Retina (tissue), 1 donor: ENCODE results near the gene ZNF550.
A peak's percentile ranks its signal among the peaks of the same experiment; 100 is the strongest.
"Not testable (repeated sequence)": the region's sequence is repeated elsewhere in the genome, so short reads cannot be mapped to it uniquely, and the experiment has no call there.

Source experiments
- DNase-seq: peaks from one replicate; pipeline ENCODE4 v3.0.0-alpha.2; 2016

Gene ZNF550

GRCh38 chr19:57527136-57527881 is 32.4 kb downstream of the ZNF550 start, which contains the start of gene ZNF549:
Gene ZNF549 (plus strand): TSS chr19:57527356. CDS start chr19:57527574, 218 bp downstream.
- DNase-seq, result peak; percentile 92

DNA sequence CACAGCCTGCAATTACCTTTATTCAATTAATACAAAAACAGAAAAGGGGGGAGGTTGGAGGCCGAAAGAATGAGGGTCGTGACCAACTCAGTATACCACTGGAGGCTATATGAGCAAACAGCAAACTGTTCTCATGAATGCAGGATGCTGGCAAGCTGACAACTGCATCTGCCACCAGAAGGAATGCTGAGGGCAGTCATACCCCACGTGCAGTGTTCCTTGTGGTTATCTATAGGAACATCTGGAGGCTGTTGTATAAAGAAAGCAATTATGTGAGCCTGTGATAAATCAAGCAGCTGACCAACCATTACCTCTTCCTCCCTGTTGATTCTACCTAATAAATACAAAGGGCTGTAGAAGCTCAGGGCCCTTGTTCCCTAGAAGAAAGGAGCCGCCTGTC is 41.6 kb downstream of the ZNF550 start:
- not testable (repeated sequence) for DNase-seq

DNA sequence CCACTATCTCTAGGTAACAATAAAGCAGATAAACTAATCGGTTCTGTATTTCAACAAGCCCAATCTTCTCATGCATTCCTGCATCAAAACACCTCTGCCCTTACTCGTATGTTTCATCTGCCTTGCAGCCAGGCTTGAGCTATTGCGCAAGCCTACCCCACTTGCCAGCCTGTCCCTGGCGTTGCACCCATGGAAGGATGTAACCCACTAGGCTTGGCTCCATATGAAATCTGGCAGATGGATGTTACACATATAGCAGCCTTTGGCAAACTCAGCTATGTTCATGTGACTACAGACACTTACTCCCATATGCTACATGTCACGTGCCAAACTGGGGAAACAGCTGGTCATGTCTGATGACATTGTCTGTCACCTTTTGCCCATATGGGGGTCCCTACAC is 44.4 kb downstream of the ZNF550 start:
- no peak for DNase-seq

- peak; percentile 15 for DNase-seq
Observed at GRCh38 chr19:57512845-57513244, 46.8 kb downstream of the ZNF550 start.

DNA sequence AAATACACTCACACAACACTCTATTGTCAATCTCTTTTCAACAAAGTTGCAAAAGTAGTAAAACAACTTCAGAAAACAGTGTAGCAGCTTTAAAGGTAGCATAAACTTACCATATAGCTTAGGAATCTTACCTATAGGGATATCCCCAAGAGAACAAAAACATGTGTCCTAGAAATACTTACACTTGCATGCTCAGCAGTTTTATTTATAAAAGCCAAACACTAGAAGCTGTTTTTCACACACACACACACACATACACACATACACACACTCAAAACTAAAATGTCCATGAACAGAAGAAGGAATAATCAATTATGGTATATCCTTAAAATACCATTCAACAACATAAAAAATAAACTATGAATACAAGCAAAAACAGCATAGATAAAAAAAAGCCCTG is 48.2 kb downstream of the ZNF550 start:
- DNase-seq, result no peak

GRCh38 chr19:57506163-57506562 is 53.5 kb downstream of the ZNF550 start:
- DNase-seq, result no peak

DNA sequence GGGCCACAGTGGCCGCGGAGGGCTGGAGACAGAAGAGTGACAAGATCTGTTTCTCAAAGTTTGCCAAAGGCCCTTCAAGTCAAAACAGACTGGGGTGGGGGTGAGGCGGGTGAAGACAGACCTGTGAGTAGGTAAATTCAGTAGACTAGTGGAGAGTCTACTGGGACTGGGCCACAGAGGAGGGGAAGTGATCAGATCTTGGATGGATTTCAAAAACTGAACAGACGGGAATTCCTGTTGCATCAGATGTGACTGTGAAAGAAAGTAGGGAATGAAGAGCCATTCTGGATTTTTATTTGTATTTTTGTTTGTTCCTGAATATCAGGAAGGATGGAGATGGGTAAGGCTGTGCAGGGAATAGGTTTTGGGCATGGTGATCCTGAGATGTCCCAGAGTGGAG is 59.3 kb downstream of the ZNF550 start:
- not testable (repeated sequence) for DNase-seq

DNA sequence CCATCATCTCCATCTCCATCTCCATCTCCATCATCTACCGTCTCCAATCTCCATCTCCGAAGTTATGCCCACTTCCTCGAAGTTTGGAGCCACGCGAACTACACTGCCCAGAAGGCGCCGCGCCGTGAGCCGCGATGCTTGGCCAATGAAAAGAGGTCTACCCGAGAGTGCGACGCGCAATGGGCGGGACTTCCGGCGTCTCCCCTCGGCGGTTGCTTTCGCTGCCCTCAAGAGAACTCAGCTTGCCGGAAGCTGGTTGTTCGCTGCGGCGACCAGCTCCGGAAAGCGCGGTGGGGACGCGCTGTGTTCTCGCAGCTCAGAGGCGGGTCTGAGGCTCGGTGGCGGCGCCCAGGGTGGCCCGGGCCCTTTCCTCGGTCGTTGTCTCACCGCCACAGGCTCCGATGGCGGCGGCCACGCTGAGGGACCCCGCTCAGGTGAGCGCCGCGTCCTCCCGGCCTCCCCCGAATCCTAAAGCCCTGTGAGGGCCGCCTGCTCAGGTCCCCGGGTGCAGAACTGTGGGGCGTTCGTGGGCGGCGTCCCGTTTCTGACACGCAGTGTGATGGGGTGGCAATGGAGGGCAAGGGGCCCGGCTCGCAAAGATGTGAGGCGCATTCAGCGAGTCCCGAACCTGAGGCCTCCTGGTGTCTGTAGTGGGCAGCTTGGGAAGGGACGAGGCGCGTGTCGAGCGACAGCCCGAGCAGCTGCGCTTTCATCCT is 59.8 kb downstream of the ZNF550 start, which contains the start of gene ZNF773:
TSS of gene ZNF773 (plus strand) at position 259 of the 716 bp plus-strand sequence. CDS start at position 402, 143 bp downstream.
- peak; percentile 94 for DNase-seq

GRCh38 chr19:57499332-57499679 is 60.4 kb downstream of the ZNF550 start:
- not testable (repeated sequence) for DNase-seq

DNA sequence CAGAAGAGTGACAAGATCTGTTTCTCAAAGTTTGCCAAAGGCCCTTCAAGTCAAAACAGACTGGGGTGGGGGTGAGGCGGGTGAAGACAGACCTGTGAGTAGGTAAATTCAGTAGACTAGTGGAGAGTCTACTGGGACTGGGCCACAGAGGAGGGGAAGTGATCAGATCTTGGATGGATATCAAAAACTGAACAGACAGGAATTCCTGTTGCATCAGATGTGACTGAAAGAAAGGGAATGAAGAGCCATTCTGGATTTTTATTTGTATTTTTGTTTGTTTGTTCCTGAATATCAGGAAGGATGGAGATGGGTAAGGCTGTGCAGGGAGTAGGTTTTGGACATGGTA is 71.4 kb downstream of the ZNF550 start:
- not testable (repeated sequence) for DNase-seq

DNA sequence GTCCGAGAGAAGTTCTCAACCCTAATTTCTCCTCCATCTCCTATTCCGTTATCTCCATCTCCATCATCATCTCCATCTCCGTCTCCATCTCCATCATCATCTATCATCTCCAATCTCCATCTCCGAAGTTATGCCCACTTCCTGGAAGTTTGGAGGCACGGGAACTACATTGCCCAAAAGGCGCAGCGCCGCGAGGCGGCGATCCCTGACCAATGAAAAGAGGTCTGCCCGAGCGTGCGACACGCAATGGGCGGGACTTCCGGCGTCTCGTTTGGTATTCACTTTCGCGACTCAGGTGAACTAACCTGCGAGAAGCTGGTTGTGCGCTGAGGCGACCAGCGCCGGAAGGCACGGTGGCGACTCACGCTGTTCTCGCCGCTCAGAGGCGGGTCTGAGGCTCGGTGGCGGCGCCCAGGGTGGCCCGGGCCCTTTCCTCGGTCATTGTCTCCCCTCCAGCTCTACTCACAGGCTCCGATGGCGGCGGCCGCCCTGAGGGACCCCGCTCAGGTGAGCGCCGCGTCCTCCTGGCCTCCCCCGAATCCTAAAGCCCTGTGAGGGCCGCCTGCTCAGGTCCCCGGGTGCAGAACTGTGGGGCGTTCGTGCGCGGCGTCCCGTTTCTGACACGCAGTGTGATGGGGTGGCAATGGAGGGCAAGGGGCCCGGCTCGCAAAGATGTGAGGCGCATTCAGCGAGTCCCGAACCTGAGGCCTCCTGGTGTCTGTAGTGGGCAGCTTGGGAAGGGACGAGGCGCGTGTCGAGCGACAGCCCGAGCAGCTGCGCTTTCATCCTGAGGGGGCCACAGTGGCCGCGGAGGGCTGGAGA is 72.0 kb downstream of the ZNF550 start, which contains the start of gene ZNF419:
TSS of gene ZNF419 (plus strand) at position 274 of the 822 bp plus-strand sequence. CDS start at position 475, 201 bp downstream.
- peak; percentile 93 for DNase-seq
